ENCODE data around the gene DYNLT1.
A peak's percentile ranks its signal among the peaks of the same experiment; 100 is the strongest.
"Not testable (repeated sequence)": the region's sequence is repeated elsewhere in the genome, so short reads cannot be mapped to it uniquely, and the experiment has no call there.

DYNLT1 gene

GRCh38 chr6:158663625-158664165, 19.2 kb upstream of the DYNLT1 start:
- DNase-seq, result no peak

- no peak for DNase-seq
Observed at GRCh38 chr6:158662954-158663624, 18.5 kb upstream of the DYNLT1 start.

- DNase-seq, result no peak
Observed at GRCh38 chr6:158662607-158662953, 18.0 kb upstream of the DYNLT1 start.

DNA sequence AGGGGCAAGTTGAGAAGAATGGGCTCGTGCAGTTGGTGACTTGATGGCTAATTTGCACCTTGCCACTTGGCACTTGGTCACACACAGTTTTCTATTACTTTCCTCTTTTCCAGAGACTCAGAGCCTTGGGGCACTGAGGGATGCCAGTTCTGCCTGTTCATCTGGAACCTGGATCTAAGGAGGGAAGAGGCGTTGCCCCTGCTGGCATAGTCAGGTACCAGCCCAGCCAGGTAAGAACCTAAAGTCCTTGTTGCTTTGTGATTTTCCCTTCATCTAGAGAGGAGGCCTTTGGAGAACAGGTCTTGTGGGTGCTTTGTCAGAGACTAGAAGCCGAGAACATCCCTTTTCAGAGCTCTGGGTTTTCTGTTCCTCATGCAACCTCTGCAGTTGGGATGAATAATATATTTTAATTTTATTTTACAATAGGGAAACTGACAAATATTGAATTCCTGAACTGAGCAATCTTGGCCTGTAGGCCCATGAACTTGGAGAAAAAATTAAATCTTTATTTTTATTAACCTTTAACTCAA, 16.7 kb upstream of the DYNLT1 start:
- DNase-seq, result no peak

- no peak for DNase-seq
Observed at GRCh38 chr6:158660333-158660754, 15.8 kb upstream of the DYNLT1 start.

DNA sequence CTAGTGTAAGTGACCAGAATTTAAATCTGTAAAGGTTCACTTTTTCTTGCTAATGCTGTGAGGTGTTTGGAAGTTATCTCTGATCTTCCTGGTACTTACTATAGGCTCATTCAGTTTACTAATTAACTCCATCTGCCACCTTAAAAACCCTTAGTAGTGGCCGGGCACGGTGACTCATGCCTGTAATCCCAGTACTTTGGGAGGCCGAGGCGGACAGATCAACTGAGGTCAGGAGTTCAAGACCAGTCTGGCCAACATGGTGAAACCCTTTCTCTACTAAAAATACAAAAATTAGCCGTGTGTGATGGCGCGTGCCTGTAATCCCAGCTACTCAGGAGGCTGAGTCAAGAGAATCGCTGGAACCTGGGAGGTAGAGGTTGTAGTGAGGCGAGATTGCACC, 12.4 kb upstream of the DYNLT1 start:
- not testable (repeated sequence) for DNase-seq

GRCh38 chr6:158655569-158656450, 11.3 kb upstream of the DYNLT1 start:
- DNase-seq, result no peak

DNA sequence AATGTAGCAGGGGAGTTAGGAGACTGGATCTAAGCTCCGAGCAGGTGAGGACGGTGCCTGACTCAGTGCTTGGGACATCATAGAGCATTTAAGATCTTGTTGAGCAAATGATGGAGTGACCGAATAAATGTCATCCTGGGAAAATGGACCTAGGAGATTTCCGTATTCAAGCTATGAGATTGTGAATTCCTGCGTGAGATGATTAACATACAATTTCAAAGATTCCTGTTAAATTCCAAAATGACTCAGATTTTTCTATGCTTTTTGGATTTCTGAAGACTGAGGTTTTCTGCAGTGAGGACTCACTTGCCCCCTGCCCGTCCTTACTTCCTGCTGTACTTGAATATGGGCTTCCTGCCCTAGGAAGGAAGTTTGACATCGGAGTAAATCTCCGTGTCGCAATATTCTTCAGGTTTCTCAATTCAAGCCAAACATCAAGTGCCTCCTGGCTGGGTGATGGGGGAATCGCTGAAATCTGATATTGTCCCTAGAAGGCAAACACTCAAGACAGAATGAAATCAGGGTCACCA, 10.5 kb upstream of the DYNLT1 start:
- no peak for DNase-seq

DNA sequence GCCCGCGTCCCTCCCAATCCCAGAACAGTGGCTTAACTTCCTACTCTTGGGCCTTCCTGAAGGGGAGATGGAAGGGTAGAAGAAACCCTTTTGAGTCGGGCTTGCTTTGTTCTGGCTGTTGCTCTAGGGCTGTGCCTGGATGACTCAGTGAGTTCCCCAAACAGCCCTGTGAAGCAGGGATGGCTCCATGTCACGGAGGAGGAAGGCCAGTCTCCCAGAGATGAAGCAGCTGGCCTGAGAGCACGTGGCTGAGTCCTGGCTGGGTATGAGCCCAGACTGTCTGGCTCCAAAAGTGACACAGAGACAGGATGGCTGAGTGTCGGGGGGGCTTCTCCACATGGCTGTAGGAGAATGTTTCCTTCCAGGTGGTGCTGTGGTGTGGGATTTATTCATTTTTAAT, 10.0 kb upstream of the DYNLT1 start:
- peak in 35 of 58 donors; percentile 6 to 76 (median 38) for DNase-seq

DNA sequence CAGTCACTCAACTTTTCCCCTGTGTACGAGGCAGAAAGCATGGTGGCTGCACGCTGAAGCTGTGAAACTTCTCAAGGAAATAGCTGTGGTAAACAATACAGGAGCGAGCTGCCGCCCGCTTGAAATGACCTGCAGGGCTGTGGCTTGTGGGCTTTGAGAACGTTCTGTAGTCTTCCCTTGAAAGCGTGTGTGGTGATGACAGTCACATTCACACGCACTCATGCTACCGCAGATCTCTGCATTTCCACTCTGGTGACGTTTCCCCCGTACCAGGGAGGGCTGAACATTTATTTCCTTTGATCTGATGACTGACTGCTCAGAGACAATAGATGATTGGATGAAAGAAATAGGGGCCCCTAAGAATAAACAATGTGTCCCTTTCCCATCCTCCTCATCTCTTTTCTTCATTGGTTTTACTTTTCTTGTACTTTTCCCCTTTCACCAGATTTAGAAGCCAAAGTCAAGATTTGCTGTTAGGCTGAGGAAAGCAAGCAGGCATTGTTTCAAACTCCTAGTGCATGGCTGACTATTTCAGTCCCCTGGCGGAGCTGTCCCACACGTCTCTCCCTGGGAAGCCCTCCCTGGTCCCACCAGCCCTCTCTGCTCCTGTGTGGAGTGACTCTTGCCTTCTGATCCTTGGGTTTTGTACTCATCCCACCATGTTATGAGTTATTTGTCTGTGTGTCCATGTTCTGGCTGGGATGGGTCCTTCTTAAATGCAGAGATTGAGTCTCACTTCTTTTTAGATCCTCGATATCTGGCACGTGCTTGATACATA, 9.2 kb upstream of the DYNLT1 start:
- peak in 1 of 58 donors; percentile 14 for DNase-seq

DNA sequence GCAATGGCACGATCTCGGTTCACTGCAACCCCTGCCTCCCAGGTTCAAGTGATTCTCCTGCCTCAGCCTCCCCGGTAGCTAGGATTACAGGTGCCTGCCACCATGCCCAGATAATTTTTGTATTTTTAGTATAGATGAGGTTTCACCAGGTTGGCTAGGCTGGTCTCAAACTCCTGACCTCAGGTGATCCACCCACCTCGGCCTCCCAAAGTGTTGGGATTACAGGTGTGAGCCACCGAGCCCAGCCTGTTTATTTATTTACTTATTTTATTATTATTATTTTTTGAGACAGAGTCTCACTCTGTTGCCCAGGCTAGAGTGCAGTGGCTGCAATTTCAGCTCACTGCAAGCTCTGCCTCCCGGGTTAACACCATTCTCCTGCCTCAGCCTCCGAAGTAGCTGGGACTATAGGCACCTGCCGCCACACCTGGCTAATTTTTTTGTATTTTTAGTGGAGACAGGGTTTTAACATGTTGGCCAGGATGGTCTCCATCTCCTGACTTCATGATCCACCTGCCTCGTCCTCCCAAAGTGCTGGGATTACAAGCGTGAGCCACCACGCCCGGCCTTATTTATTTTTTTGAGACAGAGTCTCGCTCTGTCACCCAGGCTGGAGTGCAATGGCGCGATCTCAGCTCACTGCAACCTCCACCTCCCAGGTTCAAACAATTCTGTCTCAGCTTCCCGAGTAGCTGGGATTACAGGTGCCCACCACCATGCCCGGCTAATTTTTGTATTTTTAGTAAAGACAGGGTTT, 7.6 kb upstream of the DYNLT1 start:
- DNase-seq, result not testable (repeated sequence)

- DNase-seq, result peak in 12 of 58 donors; percentile 7 to 40 (median 16)
Observed at GRCh38 chr6:158649289-158650143, 5.0 kb upstream of the DYNLT1 start, which contains the start of gene SYTL3. Gene SYTL3 (plus strand): TSS chr6:158650054. CDS start chr6:158663269, 13,215 bp downstream.

- DNase-seq, result no peak
Observed at GRCh38 chr6:158648682-158649131, 4.2 kb upstream of the DYNLT1 start.

DNA sequence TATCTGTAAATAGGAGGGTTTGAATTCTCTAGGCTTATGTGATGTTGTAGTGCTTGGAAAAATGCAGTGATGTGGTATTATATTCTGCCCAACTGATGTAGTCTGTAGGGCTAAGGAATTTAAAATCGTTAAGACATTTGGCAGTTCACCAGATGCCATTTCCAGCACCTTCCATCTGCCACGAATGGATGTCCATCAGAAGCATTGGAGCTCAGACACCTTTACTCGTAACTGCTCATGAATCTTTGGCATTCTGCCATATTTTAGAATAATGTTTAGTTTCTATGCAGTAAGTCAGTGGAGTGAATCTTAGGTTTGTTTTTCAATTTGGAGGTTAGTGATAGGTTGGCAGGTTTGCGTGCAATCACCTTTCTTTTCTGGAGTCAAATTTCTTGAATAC, 3.0 kb upstream of the DYNLT1 start:
- no peak for DNase-seq

- no peak for DNase-seq
Observed at GRCh38 chr6:158646023-158646910, 1.7 kb upstream of the DYNLT1 start.

GRCh38 chr6:158645064-158646022, 800 bp upstream of the DYNLT1 start:
- DNase-seq, result peak in 1 of 58 donors; percentile 68

DNA sequence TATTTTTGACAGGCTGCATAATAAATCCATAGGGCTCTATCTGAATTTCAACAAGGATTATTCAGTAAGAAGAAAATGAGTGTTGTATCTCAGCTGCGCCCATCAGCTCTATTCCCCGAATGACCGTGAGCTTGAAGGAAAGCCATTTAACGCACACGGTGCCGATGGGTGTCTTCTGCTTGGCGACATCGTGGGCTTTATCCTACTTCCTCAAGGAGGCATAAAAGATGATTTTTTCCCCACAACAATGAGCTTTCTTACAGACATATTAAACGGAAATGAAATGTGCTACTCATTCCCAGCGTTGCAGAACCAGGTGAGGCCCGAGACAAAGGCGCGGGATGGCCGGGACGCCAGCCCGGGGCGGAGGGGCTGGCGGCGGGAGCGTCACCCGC, 710 bp downstream of the DYNLT1 start:
- DNase-seq, result no peak
